Esophagus muscularis mucosa (tissue), 4 donors: ENCODE measurements around the gene FAM241B. TPM values are rescaled to one million over a fixed set of nuclear protein-coding genes. Genes with fewer than 3 reads are reported as not detected.

ENCODE experiments used
- DNase-seq: peaks from one replicate; pipeline ENCODE4 v3.0.0-alpha.2; 2017; ENCODE audit errors: extremely low spot score
- H3K27ac ChIP-seq, 4 donors: fragments of 200-600 bp; sonication (generic); replicated peaks in 1 of 4; 1 replicate in 3 of 4; 2 replicates in 1 of 4; pipeline ENCODE4 v1.5.1; 2016 to 2019; ENCODE audit warnings: mild to moderate bottlenecking in 1 of 4
- H3K27me3 ChIP-seq, 4 donors: fragments of 200-600 bp; sonication (generic); one replicate each; pipeline versions ENCODE4 v1.5.1 to v1.6.0; 2016 to 2019
- H3K36me3 ChIP-seq, 4 donors: fragments of 200-600 bp; sonication (generic); one replicate each; pipeline ENCODE4 v1.5.1; 2016 to 2019
- H3K4me1 ChIP-seq, 4 donors: fragments of 200-600 bp; sonication (generic); one replicate each; pipeline ENCODE4 v1.5.1; 2016 to 2019
- H3K4me3 ChIP-seq, 4 donors: fragments of 200-600 bp; sonication (generic); 1 replicate in 2 of 4; 2 replicates in 2 of 4; pipeline ENCODE4 v1.5.1; 2016 to 2019; ENCODE audit warnings: mild to moderate bottlenecking in 4 of 4, moderate library complexity in 1 of 4
- H3K9me3 ChIP-seq, 4 donors: fragments of 200-600 bp; sonication (generic); 1 replicate in 3 of 4; 2 replicates in 1 of 4; pipeline ENCODE4 v1.5.1; 2016 to 2019
- EP300 ChIP-seq: sonication (generic); formaldehyde crosslinking; IDR thresholded peaks from one replicate; pipeline ENCODE4 v1.6.1; 2017; ENCODE audit warnings: antibody characterized with exemption
- POLR2A ChIP-seq: fragments of 450-650 bp; IDR thresholded peaks from one replicate; pipeline ENCODE4 v1.6.1; 2017; ENCODE audit warnings: antibody characterized with exemption, moderate library complexity, mild to moderate bottlenecking, low read depth
- POLR2AphosphoS5 ChIP-seq, 2 donors: sonication (generic); formaldehyde crosslinking; IDR thresholded peaks; one replicate each; pipeline ENCODE4 v1.6.1; 2017; ENCODE audit warnings: antibody characterized with exemption in 2 of 2
- WGBS: methylation state at CpG from one replicate; pipeline ENCODE4 v1.1.5; 2018; 5-methylcytosine and 5-hydroxymethylcytosine counted together
- intact Hi-C: fragments of 100-400 bp; cut with DNase I; formaldehyde crosslinking; loops from one replicate; pipeline ENCODE4 v1.15.1; 2023
- total RNA-seq, 4 donors: library from RNA; depleted of rRNA; stranded (reverse); fragments of >200 nt; gene quantifications; one replicate each; pipeline versions ENCODE4 v1.1.0 to v1.2.1, GENCODE V29; 2016
- TF ChIP-seq, protein P1 (sequence below), 3 experiments: fragments of 200-600 bp in 2 of 3; fragments of 450-650 bp in 1 of 3; sonication (generic) in 2 of 3; IDR thresholded peaks; one replicate each; pipeline ENCODE4 v1.5.1; 2017 to 2019; ENCODE audit warnings: antibody characterized with exemption in 3 of 3, mild to moderate bottlenecking in 2 of 3, moderate library complexity in 1 of 3

Gene FAM241B
- total RNA-seq, 4 donors from 2014 or later, result 2.0 to 9.1 (median 6.5) TPM

DNA sequence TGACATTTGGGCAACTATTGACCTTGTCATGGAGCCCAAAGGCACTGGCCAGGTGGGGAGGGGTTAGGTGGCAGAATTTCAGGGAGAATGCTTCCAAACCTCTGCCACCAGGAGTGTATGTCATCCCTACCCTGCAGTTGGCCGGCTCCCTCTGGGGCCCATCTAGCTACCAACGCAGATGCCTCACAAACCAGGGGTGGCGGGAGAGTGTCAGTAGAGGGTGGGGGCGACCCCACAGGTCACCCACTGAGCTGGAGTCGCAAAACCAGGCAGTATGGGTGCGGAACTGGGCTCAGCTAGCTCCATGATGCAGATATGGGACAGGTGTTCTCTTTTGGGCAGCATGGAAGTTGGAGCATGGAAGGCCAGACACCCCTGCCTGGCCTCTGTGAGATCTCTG lies 51.4 kb downstream of the FAM241B start:
- Histone ChIP-seq H3K9me3 (no peaks in the 10 kb centered on the region), H3K36me3 (no peaks in the 10 kb centered on the region), H3K27me3 (peaks cover 0 to 29% (median 0%) of the 10 kb centered on the region in 4 donors), H3K27ac (no peak overlapping the region), H3K4me3 (no peak overlapping the region), H3K4me1 (peaks cover 16 to 21% (median 17%) of the 10 kb centered on the region in 4 donors)
- no peak for TF ChIP-seq POLR2AphosphoS5 (IDR thresholded peaks at IDR 0.05)
- TF ChIP-seq POLR2A, result no peak
- TF ChIP-seq, protein P1, sequence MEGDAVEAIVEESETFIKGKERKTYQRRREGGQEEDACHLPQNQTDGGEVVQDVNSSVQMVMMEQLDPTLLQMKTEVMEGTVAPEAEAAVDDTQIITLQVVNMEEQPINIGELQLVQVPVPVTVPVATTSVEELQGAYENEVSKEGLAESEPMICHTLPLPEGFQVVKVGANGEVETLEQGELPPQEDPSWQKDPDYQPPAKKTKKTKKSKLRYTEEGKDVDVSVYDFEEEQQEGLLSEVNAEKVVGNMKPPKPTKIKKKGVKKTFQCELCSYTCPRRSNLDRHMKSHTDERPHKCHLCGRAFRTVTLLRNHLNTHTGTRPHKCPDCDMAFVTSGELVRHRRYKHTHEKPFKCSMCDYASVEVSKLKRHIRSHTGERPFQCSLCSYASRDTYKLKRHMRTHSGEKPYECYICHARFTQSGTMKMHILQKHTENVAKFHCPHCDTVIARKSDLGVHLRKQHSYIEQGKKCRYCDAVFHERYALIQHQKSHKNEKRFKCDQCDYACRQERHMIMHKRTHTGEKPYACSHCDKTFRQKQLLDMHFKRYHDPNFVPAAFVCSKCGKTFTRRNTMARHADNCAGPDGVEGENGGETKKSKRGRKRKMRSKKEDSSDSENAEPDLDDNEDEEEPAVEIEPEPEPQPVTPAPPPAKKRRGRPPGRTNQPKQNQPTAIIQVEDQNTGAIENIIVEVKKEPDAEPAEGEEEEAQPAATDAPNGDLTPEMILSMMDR (IDR thresholded peaks at IDR 0.05), result no peak
- no peak for TF ChIP-seq EP300
- intact Hi-C loops, result no loop called here
- no peak for DNase-seq
- 75% methylated on average over 5 of the region's 6 CpGs for WGBS

DNA sequence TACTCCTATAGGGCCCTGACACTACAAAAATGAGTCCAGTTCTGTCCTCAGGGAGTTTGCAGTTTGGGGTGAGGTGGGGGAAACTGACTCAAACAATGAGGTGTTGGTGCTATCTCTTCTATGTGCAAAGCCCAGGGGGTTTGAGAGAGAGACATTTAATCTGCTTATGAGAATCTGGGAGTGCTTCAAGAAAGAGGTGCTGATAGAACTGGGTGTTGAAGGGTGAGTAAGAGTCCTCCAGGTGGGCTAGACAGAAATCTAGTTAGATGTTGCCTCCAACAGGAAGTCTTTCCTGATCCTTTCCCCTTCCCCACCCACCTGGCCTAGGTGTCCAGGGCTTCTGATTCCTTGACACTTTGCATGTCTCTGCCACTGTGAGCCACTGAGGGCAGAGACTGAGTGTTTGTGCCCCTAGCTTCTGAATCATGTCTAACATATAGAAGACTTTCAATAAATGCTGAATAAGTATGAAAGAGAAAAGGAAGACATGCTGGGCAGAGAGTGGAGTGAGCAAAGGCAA lies 53.0 kb downstream of the FAM241B start:
- no peak for TF ChIP-seq POLR2A
- Histone ChIP-seq H3K4me3 (no peak overlapping the region), H3K36me3 (no peaks in the 10 kb centered on the region), H3K4me1 (peaks cover 17 to 24% (median 20%) of the 10 kb centered on the region in 4 donors), H3K9me3 (no peaks in the 10 kb centered on the region), H3K27me3 (peaks cover 0 to 14% (median 0%) of the 10 kb centered on the region in 4 donors), H3K27ac (no peak overlapping the region)
- intact Hi-C loops, result no loop called here
- DNase-seq, result no peak

Other genes starting within 250 kb of the FAM241B start
- gene TACR2, start 213.3 kb upstream of the FAM241B start, total RNA-seq, result 10 to 100 TPM; 51.4 to 72.6 (median 68.1) TPM
- gene TSPAN15, start 178.8 kb upstream of the FAM241B start, total RNA-seq, result 10 to 100 TPM; 40.3 to 59.4 (median 53.5) TPM
- under 1 TPM in 1 of 4 donors, not detected in 3; 0.66 TPM for gene NEUROG3, start 56.8 kb upstream of the FAM241B start, total RNA-seq
- gene COL13A1, start 171.7 kb downstream of the FAM241B start, total RNA-seq, result 1 to 10 TPM; 1.2 to 4.2 (median 2.6) TPM